Measurements from ENCODE around the gene CDK10. TPM values are rescaled to one million over a fixed set of nuclear protein-coding genes. Genes with fewer than 3 reads are reported as not detected.

CDK10 gene
- total RNA-seq, 1 donor from 2014 or later = 122 TPM

GRCh38 chr16:89739383-89739782 lies 52.9 kb downstream of the CDK10 start:
- no peak for DNase-seq (ENCODE audit: low spot score in 2 of 2, unreplicated experiment in 2 of 2)
- Mint-ChIP-seq H3K4me3 (no peak overlapping the region), H3K36me3 (peaks cover 23% of the 10 kb centered on the region), H3K27ac (no peak overlapping the region), H3K4me1 (no peaks in the 10 kb centered on the region), H3K9me3 (no peaks in the 10 kb centered on the region), H3K27me3 (ENCODE audit: low read depth) (no peaks in the 10 kb centered on the region)
- TF ChIP-seq, protein P1, sequence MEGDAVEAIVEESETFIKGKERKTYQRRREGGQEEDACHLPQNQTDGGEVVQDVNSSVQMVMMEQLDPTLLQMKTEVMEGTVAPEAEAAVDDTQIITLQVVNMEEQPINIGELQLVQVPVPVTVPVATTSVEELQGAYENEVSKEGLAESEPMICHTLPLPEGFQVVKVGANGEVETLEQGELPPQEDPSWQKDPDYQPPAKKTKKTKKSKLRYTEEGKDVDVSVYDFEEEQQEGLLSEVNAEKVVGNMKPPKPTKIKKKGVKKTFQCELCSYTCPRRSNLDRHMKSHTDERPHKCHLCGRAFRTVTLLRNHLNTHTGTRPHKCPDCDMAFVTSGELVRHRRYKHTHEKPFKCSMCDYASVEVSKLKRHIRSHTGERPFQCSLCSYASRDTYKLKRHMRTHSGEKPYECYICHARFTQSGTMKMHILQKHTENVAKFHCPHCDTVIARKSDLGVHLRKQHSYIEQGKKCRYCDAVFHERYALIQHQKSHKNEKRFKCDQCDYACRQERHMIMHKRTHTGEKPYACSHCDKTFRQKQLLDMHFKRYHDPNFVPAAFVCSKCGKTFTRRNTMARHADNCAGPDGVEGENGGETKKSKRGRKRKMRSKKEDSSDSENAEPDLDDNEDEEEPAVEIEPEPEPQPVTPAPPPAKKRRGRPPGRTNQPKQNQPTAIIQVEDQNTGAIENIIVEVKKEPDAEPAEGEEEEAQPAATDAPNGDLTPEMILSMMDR (IDR thresholded peaks at IDR 0.05; ENCODE audit: unreplicated experiment) = no peak

GRCh38 chr16:89741342-89742014 lies 55.0 kb downstream of the CDK10 start:
- no peaks in the 10 kb centered on the region for H3K27me3 Mint-ChIP-seq (ENCODE audit: low read depth)
- TF ChIP-seq, protein P1 (IDR thresholded peaks at IDR 0.05; ENCODE audit: unreplicated experiment) = no peak
- H3K9me3 Mint-ChIP-seq = no peaks in the 10 kb centered on the region
- DNase-seq (ENCODE audit: low spot score in 2 of 2, unreplicated experiment in 2 of 2) = no peak
- H3K36me3 Mint-ChIP-seq = peaks cover 12% of the 10 kb centered on the region
- no peak overlapping the region for H3K4me3 Mint-ChIP-seq
- no peaks in the 10 kb centered on the region for H3K4me1 Mint-ChIP-seq
- H3K27ac Mint-ChIP-seq = peak overlapping the region; percentile 56

- DNase-seq (ENCODE audit: low spot score in 2 of 2, unreplicated experiment in 2 of 2) = no peak
- TF ChIP-seq, protein P1 (IDR thresholded peaks at IDR 0.05; ENCODE audit: unreplicated experiment) = no peak
- H3K9me3 Mint-ChIP-seq = no peaks in the 10 kb centered on the region
- H3K27me3 Mint-ChIP-seq (ENCODE audit: low read depth) = no peaks in the 10 kb centered on the region
- peaks cover 11% of the 10 kb centered on the region for H3K36me3 Mint-ChIP-seq
- H3K27ac Mint-ChIP-seq = peak overlapping the region; percentile 72
- no peak overlapping the region for H3K4me3 Mint-ChIP-seq
- H3K4me1 Mint-ChIP-seq = no peaks in the 10 kb centered on the region
Measured at GRCh38 chr16:89742948-89743347, 56.5 kb downstream of the CDK10 start.

- H3K9me3 Mint-ChIP-seq = no peaks in the 10 kb centered on the region
- TF ChIP-seq, protein P1 (IDR thresholded peaks at IDR 0.05; ENCODE audit: unreplicated experiment) = no peak
- H3K4me1 Mint-ChIP-seq = no peaks in the 10 kb centered on the region
- H3K27me3 Mint-ChIP-seq (ENCODE audit: low read depth) = no peaks in the 10 kb centered on the region
- no peak overlapping the region for H3K4me3 Mint-ChIP-seq
- DNase-seq (ENCODE audit: low spot score in 2 of 2, unreplicated experiment in 2 of 2) = no peak
- peaks cover 8% of the 10 kb centered on the region for H3K36me3 Mint-ChIP-seq
- no peak overlapping the region for H3K27ac Mint-ChIP-seq
Measured at GRCh38 chr16:89744813-89745212, 58.3 kb downstream of the CDK10 start.

Other genes with a start within 250 kb of the CDK10 start
- 230 to 247 TPM (median 233 TPM) in 3 replicates for gene ANKRD11, start 196.1 kb upstream of the CDK10 start, total RNA-seq
- 186 to 199 TPM (median 187 TPM) in 3 replicates for gene SPG7, start 178.3 kb upstream of the CDK10 start, total RNA-seq
- 2,065 to 2,192 TPM (median 2,184 TPM) in 3 replicates for gene RPL13, start 126.0 kb upstream of the CDK10 start, total RNA-seq
- 1.2 to 1.7 TPM (median 1.2 TPM) in 3 replicates for gene CPNE7, start 110.9 kb upstream of the CDK10 start, total RNA-seq
- 0.36 to 0.47 TPM (median 0.38 TPM) in 3 replicates for gene DPEP1, start 73.0 kb upstream of the CDK10 start, total RNA-seq
- gene CHMP1A, start 29.0 kb upstream of the CDK10 start, total RNA-seq = 106 to 109 TPM (median 109 TPM) in 3 replicates
- 13.5 to 14.7 TPM (median 14.4 TPM) in 3 replicates for gene SPATA33, start 28.9 kb upstream of the CDK10 start, total RNA-seq
- 7.5 to 9.5 TPM (median 8.8 TPM) in 3 replicates for gene SPATA2L, start 15.0 kb downstream of the CDK10 start, total RNA-seq
- gene VPS9D1, start 34.2 kb downstream of the CDK10 start, total RNA-seq = 17.1 to 18.3 TPM (median 17.5 TPM) in 3 replicates
- 35.0 to 42.2 TPM (median 39.3 TPM) in 3 replicates for gene ZNF276, start 34.8 kb downstream of the CDK10 start, total RNA-seq
- gene FANCA, start 130.0 kb downstream of the CDK10 start, total RNA-seq = 37.3 to 50.8 TPM (median 46.2 TPM) in 3 replicates
- 4.9 to 6.8 TPM (median 5.5 TPM) in 3 replicates for gene SPIRE2, start 141.8 kb downstream of the CDK10 start, total RNA-seq
- 304 to 323 TPM (median 313 TPM) in 3 replicates for gene TCF25, start 186.9 kb downstream of the CDK10 start, total RNA-seq
- 6.7 to 7.5 TPM (median 7.5 TPM) in 3 replicates for gene MC1R, start 232.2 kb downstream of the CDK10 start, total RNA-seq
- gene TUBB3, start 236.7 kb downstream of the CDK10 start, total RNA-seq = 24.5 to 26.4 TPM (median 24.7 TPM) in 3 replicates